ENCODE data around the gene ADAT1. TPM values are rescaled to one million over a fixed set of nuclear protein-coding genes. Genes with fewer than 3 reads are reported as not detected.

Gene ADAT1
- total and polyA plus RNA-seq, 2 of the 13 experiments (the other 11 are each of a cell fraction or from before 2014, with no cell fraction given), result 18.4 to 40.8 TPM

DNA sequence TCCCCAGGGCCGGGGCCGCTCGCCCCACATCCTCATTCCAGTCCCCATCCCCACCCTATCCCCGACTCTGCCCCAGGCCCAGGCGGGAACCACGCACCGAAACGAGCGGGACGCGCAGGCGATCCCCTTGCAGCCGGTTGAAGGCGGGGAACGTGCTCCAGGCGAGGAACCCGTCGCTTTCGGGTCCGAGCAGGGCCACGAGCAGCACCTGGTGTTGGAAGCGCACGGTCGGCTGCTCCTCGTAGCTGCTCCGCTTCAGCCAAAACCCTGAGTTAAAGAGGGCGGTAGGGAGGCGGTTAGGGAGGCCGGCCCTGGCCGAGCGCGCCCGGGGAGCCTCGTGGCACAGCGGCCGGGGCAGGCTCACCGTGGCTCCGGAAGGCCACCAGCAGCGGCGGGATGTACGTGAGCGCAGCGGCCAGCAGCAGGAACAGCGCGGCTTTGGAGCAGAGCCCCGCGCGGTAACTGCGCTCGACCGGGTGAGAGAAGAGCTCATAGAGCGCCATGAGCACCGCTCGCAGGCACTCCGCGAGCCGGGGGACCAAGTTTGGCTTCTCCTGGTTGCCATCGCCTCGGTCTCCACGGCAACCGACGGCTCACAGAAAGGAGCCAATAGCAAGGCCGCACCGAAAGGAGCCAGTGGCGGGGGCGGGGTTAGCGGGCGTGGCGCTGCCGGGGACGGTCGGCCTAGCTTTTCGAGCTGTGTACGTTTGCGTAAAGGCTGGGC is 67.2 kb downstream of the ADAT1 start, which contains the start of gene TMEM231 (continued):
- TF ChIP-seq ZNF567 (CRISPR knock-in tag; IDR thresholded peaks at IDR 0.05; ENCODE audit: borderline replicate concordance) (peak; percentile 97; the same call in 1 of the 2 replicates), TEAD3 (CRISPR knock-in tag; optimal IDR thresholded peaks at IDR 0.05; ENCODE audit: borderline replicate concordance) (peak; percentile 64), EEA1 (CRISPR knock-in tag; IDR thresholded peaks at IDR 0.05; ENCODE audit: borderline replicate concordance) (no peak), KDM5B (CRISPR knock-in tag; IDR thresholded peaks at IDR 0.05; ENCODE audit: borderline replicate concordance) (peak; percentile 96), ZNF543 (CRISPR knock-in tag; IDR thresholded peaks at IDR 0.05) (0 out of 2 replicates have a peak, but pooled peaks have one; percentile 71), ZNF780A (CRISPR knock-in tag; IDR thresholded peaks at IDR 0.05) (no peak), CREM (IDR thresholded peaks at IDR 0.05) (no peak), CREM (CRISPR knock-in tag; IDR thresholded peaks at IDR 0.05) (no peak), ZNF552 (CRISPR knock-in tag; IDR thresholded peaks at IDR 0.05; ENCODE audit: borderline replicate concordance) (peak; percentile 92), HDAC2 (CRISPR knock-in tag; IDR thresholded peaks at IDR 0.05) (peak; percentile 56), ZNF33B (CRISPR knock-in tag; IDR thresholded peaks at IDR 0.05) (peak; percentile 91; the same call in 1 of the 2 replicates), MYC (CRISPR knock-in tag; IDR thresholded peaks at IDR 0.05; ENCODE audit: borderline replicate concordance) (peak; percentile 83), ZMAT3 (CRISPR knock-in tag; conservative IDR thresholded peaks at IDR 0.05) (peak; percentile 74; the same call in 1 of the 2 replicates), ZNF224 (CRISPR knock-in tag; IDR thresholded peaks at IDR 0.05) (peak; percentile 39; the same call in 1 of the 2 replicates), ZNF782 (CRISPR knock-in tag; IDR thresholded peaks at IDR 0.05; ENCODE audit: borderline replicate concordance) (0 out of 2 replicates have a peak, but pooled peaks have one; percentile 69)
- TF ChIP-seq, protein P1, sequence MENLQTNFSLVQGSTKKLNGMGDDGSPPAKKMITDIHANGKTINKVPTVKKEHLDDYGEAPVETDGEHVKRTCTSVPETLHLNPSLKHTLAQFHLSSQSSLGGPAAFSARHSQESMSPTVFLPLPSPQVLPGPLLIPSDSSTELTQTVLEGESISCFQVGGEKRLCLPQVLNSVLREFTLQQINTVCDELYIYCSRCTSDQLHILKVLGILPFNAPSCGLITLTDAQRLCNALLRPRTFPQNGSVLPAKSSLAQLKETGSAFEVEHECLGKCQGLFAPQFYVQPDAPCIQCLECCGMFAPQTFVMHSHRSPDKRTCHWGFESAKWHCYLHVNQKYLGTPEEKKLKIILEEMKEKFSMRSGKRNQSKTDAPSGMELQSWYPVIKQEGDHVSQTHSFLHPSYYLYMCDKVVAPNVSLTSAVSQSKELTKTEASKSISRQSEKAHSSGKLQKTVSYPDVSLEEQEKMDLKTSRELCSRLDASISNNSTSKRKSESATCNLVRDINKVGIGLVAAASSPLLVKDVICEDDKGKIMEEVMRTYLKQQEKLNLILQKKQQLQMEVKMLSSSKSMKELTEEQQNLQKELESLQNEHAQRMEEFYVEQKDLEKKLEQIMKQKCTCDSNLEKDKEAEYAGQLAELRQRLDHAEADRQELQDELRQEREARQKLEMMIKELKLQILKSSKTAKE (CRISPR knock-in tag; IDR thresholded peaks at IDR 0.05; ENCODE audit: borderline replicate concordance), result 0 out of 2 replicates have a peak, but pooled peaks have one; percentile 17
- TF ChIP-seq, protein P2, sequence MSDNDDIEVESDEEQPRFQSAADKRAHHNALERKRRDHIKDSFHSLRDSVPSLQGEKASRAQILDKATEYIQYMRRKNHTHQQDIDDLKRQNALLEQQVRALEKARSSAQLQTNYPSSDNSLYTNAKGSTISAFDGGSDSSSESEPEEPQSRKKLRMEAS (IDR thresholded peaks at IDR 0.05), result peak; percentile 88
- TF ChIP-seq, protein P3, sequence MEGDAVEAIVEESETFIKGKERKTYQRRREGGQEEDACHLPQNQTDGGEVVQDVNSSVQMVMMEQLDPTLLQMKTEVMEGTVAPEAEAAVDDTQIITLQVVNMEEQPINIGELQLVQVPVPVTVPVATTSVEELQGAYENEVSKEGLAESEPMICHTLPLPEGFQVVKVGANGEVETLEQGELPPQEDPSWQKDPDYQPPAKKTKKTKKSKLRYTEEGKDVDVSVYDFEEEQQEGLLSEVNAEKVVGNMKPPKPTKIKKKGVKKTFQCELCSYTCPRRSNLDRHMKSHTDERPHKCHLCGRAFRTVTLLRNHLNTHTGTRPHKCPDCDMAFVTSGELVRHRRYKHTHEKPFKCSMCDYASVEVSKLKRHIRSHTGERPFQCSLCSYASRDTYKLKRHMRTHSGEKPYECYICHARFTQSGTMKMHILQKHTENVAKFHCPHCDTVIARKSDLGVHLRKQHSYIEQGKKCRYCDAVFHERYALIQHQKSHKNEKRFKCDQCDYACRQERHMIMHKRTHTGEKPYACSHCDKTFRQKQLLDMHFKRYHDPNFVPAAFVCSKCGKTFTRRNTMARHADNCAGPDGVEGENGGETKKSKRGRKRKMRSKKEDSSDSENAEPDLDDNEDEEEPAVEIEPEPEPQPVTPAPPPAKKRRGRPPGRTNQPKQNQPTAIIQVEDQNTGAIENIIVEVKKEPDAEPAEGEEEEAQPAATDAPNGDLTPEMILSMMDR (CRISPR knock-in tag; IDR thresholded peaks at IDR 0.05), result no peak; the same call in none of the 2 replicates
- TF ChIP-seq, protein P4, sequence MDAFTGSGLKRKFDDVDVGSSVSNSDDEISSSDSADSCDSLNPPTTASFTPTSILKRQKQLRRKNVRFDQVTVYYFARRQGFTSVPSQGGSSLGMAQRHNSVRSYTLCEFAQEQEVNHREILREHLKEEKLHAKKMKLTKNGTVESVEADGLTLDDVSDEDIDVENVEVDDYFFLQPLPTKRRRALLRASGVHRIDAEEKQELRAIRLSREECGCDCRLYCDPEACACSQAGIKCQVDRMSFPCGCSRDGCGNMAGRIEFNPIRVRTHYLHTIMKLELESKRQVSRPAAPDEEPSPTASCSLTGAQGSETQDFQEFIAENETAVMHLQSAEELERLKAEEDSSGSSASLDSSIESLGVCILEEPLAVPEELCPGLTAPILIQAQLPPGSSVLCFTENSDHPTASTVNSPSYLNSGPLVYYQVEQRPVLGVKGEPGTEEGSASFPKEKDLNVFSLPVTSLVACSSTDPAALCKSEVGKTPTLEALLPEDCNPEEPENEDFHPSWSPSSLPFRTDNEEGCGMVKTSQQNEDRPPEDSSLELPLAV (CRISPR knock-in tag; conservative IDR thresholded peaks at IDR 0.05; ENCODE audit: low read depth), result no peak
- TF ChIP-seq, protein P5, sequence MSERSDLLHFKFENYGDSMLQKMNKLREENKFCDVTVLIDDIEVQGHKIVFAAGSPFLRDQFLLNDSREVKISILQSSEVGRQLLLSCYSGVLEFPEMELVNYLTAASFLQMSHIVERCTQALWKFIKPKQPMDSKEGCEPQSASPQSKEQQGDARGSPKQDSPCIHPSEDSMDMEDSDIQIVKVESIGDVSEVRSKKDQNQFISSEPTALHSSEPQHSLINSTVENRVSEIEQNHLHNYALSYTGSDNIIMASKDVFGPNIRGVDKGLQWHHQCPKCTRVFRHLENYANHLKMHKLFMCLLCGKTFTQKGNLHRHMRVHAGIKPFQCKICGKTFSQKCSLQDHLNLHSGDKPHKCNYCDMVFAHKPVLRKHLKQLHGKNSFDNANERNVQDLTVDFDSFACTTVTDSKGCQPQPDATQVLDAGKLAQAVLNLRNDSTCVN (CRISPR knock-in tag; IDR thresholded peaks at IDR 0.05; ENCODE audit: borderline replicate concordance), result 0 out of 2 replicates have a peak, but pooled peaks have one; percentile 42
